Activated T-cell treated with anti-CD3 and anti-CD28 coated beads, Interleukin-2, amount 50 U/mL, for 72 hours (primary cell): ENCODE data around the gene CFAP92. TPM values are rescaled to one million over a fixed set of nuclear protein-coding genes. Genes with fewer than 3 reads are reported as not detected.

Source experiments
- ATAC-seq, 2 donors: fragments of 150-1000 bp; cut with Tn5 transposase; replicated peaks in 1 of 2; 2 replicates each; pipeline ENCODE4 v1.10.0; 2021; ENCODE audit warnings: moderate library complexity in 2 of 2, mild to moderate bottlenecking in 1 of 2
- DNase-seq, 2 donors: peaks; one replicate each; pipeline ENCODE4 v3.0.0; 2021 to 2022; ENCODE audit warnings: mixed read lengths in 1 of 2
- H3K27ac Mint-ChIP-seq: one replicate; pipeline ENCODE4 v1.8.0; 2022; ENCODE audit warnings: mild to moderate bottlenecking, moderate library complexity, mixed read lengths
- H3K27me3 Mint-ChIP-seq: one replicate; pipeline ENCODE4 v1.8.0; 2022; ENCODE audit warnings: low read depth, mixed read lengths
- H3K36me3 Mint-ChIP-seq, 2 donors: one replicate each; pipeline ENCODE4 v1.8.0; 2022; ENCODE audit warnings: mixed read lengths in 2 of 2, mild to moderate bottlenecking in 1 of 2; ENCODE audit not compliant: insufficient read depth in 2 of 2
- H3K4me1 Mint-ChIP-seq: one replicate; pipeline ENCODE4 v1.8.0; 2022; ENCODE audit warnings: low read depth, mixed read lengths
- H3K4me3 Mint-ChIP-seq, 2 donors: one replicate each; pipeline ENCODE4 v1.8.0; 2022; ENCODE audit warnings: mild to moderate bottlenecking in 2 of 2, mixed read lengths in 2 of 2, moderate library complexity in 2 of 2
- H3K9me3 Mint-ChIP-seq, 2 donors: one replicate each; pipeline ENCODE4 v1.8.0; 2022; ENCODE audit warnings: mixed read lengths in 2 of 2
- total RNA-seq, 2 donors: library from RNA; stranded (reverse); gene quantifications; one replicate each; pipeline ENCODE4 v1.2.3, GENCODE V29; 2022

CFAP92 gene
- total RNA-seq, 2 donors from 2014 or later = 1.1 TPM

DNA sequence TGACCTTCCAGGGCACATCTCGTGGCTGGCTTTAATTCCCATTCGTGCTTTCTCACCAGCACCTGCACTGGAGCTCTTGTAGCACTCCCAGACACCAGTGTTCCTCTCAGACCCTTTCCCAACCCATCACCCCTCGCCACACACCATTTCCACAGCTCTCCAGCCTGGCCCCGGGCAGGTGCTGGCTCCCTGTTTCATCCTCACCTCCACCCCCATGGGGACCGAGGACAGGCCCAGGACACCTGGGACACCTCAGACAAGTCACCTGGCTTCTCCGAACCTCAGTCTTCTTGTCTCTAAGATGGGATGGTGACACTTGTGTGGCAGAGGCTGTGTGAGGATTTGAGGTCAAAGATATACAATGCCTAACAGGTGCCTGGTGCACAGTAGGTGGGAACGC lies 39.3 kb upstream of the CFAP92 start:
- H3K27me3 Mint-ChIP-seq = no peaks in the 10 kb centered on the region
- ATAC-seq = no peak
- H3K4me3 Mint-ChIP-seq = no peak overlapping the region
- H3K27ac Mint-ChIP-seq = no peak overlapping the region
- DNase-seq = no peak
- no peaks in the 10 kb centered on the region for H3K36me3 Mint-ChIP-seq
- no peaks in the 10 kb centered on the region for H3K4me1 Mint-ChIP-seq
- H3K9me3 Mint-ChIP-seq = no peaks in the 10 kb centered on the region

DNA sequence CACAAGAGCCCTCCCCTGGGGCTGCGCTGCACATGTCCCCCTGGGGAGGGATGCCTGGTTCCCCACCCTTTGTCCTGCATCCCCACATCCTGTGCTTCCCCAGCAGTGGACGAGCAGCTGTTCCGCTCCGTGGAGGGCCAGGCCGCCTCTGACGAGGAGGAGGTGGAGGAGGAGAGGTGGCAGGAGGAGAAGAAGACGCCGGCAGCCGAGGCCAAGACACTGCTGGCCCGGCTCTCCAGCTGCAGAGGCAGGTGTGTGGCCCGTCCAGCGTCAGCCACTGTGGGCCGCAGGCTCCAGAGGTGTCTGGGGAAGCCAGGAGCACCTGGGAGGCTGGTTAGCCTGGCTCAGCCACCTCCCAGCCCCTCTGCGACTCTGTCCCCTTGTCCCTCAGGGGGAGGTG lies 38.8 kb upstream of the CFAP92 start:
- H3K36me3 Mint-ChIP-seq = no peaks in the 10 kb centered on the region
- H3K9me3 Mint-ChIP-seq = no peaks in the 10 kb centered on the region
- H3K4me1 Mint-ChIP-seq = no peaks in the 10 kb centered on the region
- ATAC-seq = no peak
- H3K27me3 Mint-ChIP-seq = no peaks in the 10 kb centered on the region
- DNase-seq = no peak
- H3K4me3 Mint-ChIP-seq = no peak overlapping the region
- H3K27ac Mint-ChIP-seq = no peak overlapping the region

DNA sequence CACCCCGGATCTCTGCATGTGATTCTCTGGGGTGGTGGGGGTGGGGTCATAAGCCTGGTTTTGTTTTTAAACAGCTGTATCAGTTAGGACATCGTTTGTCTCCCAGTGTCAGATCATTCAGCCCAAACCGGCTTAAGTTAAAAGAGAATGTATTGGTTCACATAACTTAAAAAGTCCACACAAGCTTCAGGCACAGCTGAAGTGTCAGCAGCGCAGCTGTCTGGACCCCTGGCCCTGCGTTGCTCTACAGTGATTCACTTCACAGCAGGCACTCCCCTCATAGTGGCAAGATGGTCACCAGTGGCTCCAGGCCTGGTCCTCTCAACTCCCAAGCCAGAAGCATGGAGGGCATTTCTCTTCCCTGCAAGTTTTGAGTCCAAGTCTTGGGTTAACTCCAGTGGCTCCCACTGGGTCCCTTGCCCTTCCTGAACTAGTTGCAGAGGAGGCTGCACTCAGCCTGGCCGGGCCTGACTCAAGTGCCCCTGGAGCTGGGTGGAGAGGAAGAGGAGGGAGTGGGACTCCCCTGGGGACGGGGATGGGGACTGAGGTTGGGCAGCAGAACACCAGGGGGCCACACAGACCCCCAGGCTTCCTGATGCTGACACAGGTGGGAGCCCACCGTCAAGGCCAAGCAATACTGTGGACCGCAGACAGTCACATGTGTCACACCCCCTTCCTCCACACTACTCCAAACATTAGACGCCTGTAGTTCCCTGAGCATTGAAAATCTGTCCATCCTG lies 37.8 kb upstream of the CFAP92 start:
- H3K36me3 Mint-ChIP-seq = no peaks in the 10 kb centered on the region
- no peak overlapping the region for H3K4me3 Mint-ChIP-seq
- no peak for DNase-seq

GRCh38 chr3:129030611-129031010 lies 36.7 kb upstream of the CFAP92 start:
- ATAC-seq (no peak), DNase-seq (no peak)
- Mint-ChIP-seq H3K27me3 (no peaks in the 10 kb centered on the region), H3K4me3 (no peak overlapping the region), H3K36me3 (no peaks in the 10 kb centered on the region), H3K4me1 (peaks cover 11% of the 10 kb centered on the region), H3K9me3 (no peaks in the 10 kb centered on the region), H3K27ac (no peak overlapping the region)

More for the DNA sequence above, 37.8 kb upstream of the CFAP92 start:
- no peak for ATAC-seq
- Mint-ChIP-seq H3K9me3 (no peaks in the 10 kb centered on the region), H3K4me1 (peaks cover 4% of the 10 kb centered on the region), H3K27ac (no peak overlapping the region), H3K27me3 (no peaks in the 10 kb centered on the region)

DNA sequence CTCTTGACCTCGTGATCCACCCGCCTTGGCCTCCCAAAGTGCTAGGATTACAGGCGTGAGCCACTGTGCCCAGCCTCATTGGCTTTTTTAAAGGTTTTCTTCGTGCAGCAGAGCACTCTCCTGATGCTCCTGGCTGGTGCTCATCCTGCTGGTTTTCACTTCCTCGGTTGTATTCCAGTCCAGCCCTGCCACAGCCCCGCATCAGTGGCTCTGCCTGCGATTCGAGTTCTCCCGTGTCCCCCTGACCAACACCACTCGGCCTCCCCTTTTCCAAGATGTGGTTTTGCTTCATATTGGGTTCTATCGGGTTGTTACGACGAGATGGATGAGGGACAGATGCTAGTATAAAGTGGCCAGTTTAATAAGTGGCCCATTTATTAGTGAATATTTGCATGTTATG lies 35.0 kb upstream of the CFAP92 start:
- Mint-ChIP-seq H3K27me3 (no peaks in the 10 kb centered on the region), H3K4me1 (peaks cover 11% of the 10 kb centered on the region), H3K27ac (no peak overlapping the region), H3K4me3 (no peak overlapping the region), H3K36me3 (no peaks in the 10 kb centered on the region), H3K9me3 (no peaks in the 10 kb centered on the region)
- ATAC-seq (no peak), DNase-seq (no peak)

GRCh38 chr3:129027544-129027880 lies 33.6 kb upstream of the CFAP92 start:
- ATAC-seq (no peak), DNase-seq (no peak)
- H3K36me3 Mint-ChIP-seq = no peaks in the 10 kb centered on the region
- no peaks in the 10 kb centered on the region for H3K27me3 Mint-ChIP-seq
- peaks cover 11% of the 10 kb centered on the region for H3K4me1 Mint-ChIP-seq
- no peak overlapping the region for H3K27ac Mint-ChIP-seq
- H3K4me3 Mint-ChIP-seq = peak overlapping the region; percentile 83 to 84
- no peaks in the 10 kb centered on the region for H3K9me3 Mint-ChIP-seq

GRCh38 chr3:129026728-129027543 lies 33.1 kb upstream of the CFAP92 start:
- Mint-ChIP-seq H3K4me3 (peak overlapping the region; percentile 83 to 84), H3K27me3 (no peaks in the 10 kb centered on the region), H3K36me3 (no peaks in the 10 kb centered on the region), H3K4me1 (peaks cover 11% of the 10 kb centered on the region), H3K9me3 (no peaks in the 10 kb centered on the region), H3K27ac (peak overlapping the region; percentile 66)
- ATAC-seq (peak; percentile 99), DNase-seq (peak; percentile 94 to 95)

GRCh38 chr3:129025691-129026435 lies 32.0 kb upstream of the CFAP92 start:
- DNase-seq (no peak), ATAC-seq (no peak)
- H3K9me3 Mint-ChIP-seq = no peaks in the 10 kb centered on the region
- H3K4me3 Mint-ChIP-seq = peak overlapping the region; percentile 83 to 84
- no peak overlapping the region for H3K27ac Mint-ChIP-seq
- no peaks in the 10 kb centered on the region for H3K36me3 Mint-ChIP-seq
- peaks cover 11% of the 10 kb centered on the region for H3K4me1 Mint-ChIP-seq
- no peaks in the 10 kb centered on the region for H3K27me3 Mint-ChIP-seq

DNA sequence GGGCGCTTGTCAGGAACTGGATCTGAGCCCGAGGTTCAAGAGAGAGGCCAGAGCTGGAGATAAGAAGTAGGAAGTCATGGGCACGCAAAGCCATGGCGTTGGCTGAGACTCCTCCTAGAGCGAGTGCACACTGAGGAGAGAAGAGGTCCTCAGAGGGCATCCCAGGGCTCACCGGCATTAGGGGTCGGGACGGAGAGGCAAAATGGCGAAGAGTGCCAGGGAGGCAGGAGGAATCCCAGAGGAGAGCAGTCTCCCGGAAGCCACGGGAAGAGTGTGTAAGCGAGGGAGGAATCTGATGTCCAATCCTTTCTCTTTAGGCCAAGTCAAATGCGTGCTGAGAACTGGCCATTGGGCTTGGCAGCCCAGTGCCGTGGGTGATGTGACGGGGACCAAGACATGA lies 31.2 kb upstream of the CFAP92 start:
- no peak overlapping the region for H3K27ac Mint-ChIP-seq
- H3K9me3 Mint-ChIP-seq = no peaks in the 10 kb centered on the region
- peak overlapping the region in 1 of 2 donors; percentile 3 for H3K4me3 Mint-ChIP-seq
- no peaks in the 10 kb centered on the region for H3K36me3 Mint-ChIP-seq
- DNase-seq (no peak), ATAC-seq (no peak)
- H3K4me1 Mint-ChIP-seq = peaks cover 11% of the 10 kb centered on the region
- no peaks in the 10 kb centered on the region for H3K27me3 Mint-ChIP-seq

- no peaks in the 10 kb centered on the region for H3K27me3 Mint-ChIP-seq
- H3K9me3 Mint-ChIP-seq = no peaks in the 10 kb centered on the region
- H3K27ac Mint-ChIP-seq = no peak overlapping the region
- no peak overlapping the region for H3K4me3 Mint-ChIP-seq
- peaks cover 11% of the 10 kb centered on the region for H3K4me1 Mint-ChIP-seq
- DNase-seq = no peak
- no peak for ATAC-seq
- no peaks in the 10 kb centered on the region for H3K36me3 Mint-ChIP-seq
These were observed 30.0 kb upstream of the CFAP92 start for GRCh38 chr3:129023909-129024308.

DNA sequence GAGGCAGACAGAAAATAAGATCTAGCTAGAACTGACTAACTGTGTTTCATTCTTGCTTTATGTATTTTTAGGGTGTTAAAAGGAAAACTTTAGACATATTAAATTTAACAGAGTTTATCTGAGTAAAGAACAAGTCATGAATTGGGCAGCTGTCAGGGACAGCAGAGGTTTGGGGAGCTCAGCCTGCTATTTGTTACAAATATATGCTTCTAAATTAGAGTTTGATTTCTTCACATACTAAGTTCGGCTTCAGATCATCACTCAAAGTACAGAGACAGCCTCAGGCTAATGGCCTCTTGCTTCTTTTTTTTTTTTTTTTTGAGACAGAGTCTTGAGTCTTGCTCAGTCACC lies 29.1 kb upstream of the CFAP92 start:
- no peak overlapping the region for H3K27ac Mint-ChIP-seq
- H3K36me3 Mint-ChIP-seq = no peaks in the 10 kb centered on the region
- ATAC-seq (no peak), DNase-seq (no peak)
- no peaks in the 10 kb centered on the region for H3K27me3 Mint-ChIP-seq
- H3K9me3 Mint-ChIP-seq = no peaks in the 10 kb centered on the region
- H3K4me3 Mint-ChIP-seq = no peak overlapping the region
- H3K4me1 Mint-ChIP-seq = peaks cover 11% of the 10 kb centered on the region

DNA sequence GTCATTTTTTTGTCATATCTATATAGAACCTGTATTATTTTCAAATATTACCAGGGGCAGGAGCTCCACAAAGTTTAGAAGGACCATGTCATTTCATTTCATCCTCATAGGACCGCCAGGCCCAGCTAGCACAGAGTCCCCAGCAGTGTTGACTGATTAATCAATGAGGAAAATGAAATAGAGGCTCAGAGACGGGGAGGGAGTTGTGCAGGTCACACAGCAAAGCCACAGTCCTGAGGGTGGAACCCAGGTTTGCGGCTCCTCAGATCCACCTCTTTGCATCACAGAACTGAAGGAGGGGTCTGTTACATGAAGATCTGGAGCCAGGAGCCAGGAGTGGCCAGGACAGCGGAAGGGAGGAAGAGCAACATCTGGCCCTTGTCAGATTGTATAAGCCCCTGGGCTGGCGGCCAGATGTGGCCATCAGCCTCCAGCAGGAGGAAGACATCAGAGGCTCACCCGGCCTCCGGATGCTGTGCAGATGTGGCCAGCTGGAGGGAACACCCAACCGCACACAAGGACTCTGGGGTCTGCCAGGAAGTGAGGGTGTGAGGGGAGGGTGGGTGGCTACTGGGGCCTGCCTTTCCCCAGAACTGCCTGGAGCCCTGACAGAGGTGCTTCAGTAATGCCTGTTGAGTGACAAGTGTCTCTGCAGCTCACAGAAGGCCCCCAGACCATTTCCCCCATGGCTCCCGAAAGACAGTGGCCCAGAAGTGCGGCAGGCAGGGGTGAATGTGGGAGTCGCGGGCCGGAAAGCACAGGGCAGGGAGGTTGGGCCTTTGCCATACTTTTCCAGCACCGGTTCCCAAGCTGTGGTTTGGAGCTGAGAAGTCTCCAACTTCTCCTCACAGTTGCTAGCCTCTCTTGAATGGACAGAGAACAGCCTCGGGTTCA lies 28.5 kb upstream of the CFAP92 start:
- ATAC-seq = no peak
- H3K27me3 Mint-ChIP-seq = no peaks in the 10 kb centered on the region
- no peaks in the 10 kb centered on the region for H3K9me3 Mint-ChIP-seq
- no peaks in the 10 kb centered on the region for H3K36me3 Mint-ChIP-seq
- no peak overlapping the region for H3K27ac Mint-ChIP-seq
- no peak for DNase-seq
- peaks cover 15% of the 10 kb centered on the region for H3K4me1 Mint-ChIP-seq
- no peak overlapping the region for H3K4me3 Mint-ChIP-seq
